Cortex of kidney (tissue), 1 donor: Measurements from ENCODE around the gene PRDM16.

Experiments
- DNase-seq: peaks from one replicate; lab custom pipeline; 2025; lab: John Stamatoyannopoulos, UW

Gene PRDM16

GRCh38 chr1:3306583-3307291 is 237.7 kb downstream of the PRDM16 start:
- DNase-seq: no peak

- no peak for DNase-seq
Measured at GRCh38 chr1:3307359-3307758, 238.4 kb downstream of the PRDM16 start.

- no peak for DNase-seq
Measured at GRCh38 chr1:3308053-3308452, 239.1 kb downstream of the PRDM16 start.

GRCh38 chr1:3310718-3311400 is 241.9 kb downstream of the PRDM16 start:
- DNase-seq: no peak

- no peak for DNase-seq
Measured at GRCh38 chr1:3311711-3312110, 242.7 kb downstream of the PRDM16 start.

- no peak for DNase-seq
Measured at GRCh38 chr1:3312310-3312897, 243.4 kb downstream of the PRDM16 start.

- no peak for DNase-seq
Measured at GRCh38 chr1:3312898-3313575, 244.0 kb downstream of the PRDM16 start.

- no peak for DNase-seq
Measured at GRCh38 chr1:3313576-3313950, 244.6 kb downstream of the PRDM16 start.

- no peak for DNase-seq
Measured at GRCh38 chr1:3314491-3315381, 245.7 kb downstream of the PRDM16 start.

GRCh38 chr1:3315399-3316339 is 246.7 kb downstream of the PRDM16 start:
- DNase-seq: no peak

GRCh38 chr1:3316340-3316943 is 247.4 kb downstream of the PRDM16 start:
- no peak for DNase-seq

- DNase-seq: no peak
Measured at GRCh38 chr1:3317456-3317855, 248.5 kb downstream of the PRDM16 start.

- no peak for DNase-seq
Measured at GRCh38 chr1:3318329-3318728, 249.3 kb downstream of the PRDM16 start.

- DNase-seq: no peak
Measured at GRCh38 chr1:3319874-3320245, 250.9 kb downstream of the PRDM16 start.

GRCh38 chr1:3320246-3321152 is 251.5 kb downstream of the PRDM16 start:
- DNase-seq: no peak

- no peak for DNase-seq
Measured at GRCh38 chr1:3321559-3322449, 252.8 kb downstream of the PRDM16 start.

- DNase-seq: no peak
Measured at GRCh38 chr1:3322450-3323020, 253.5 kb downstream of the PRDM16 start.
